T-helper 17 cell (primary cell): ENCODE results near the gene PPM1H. TPM values are rescaled to one million over a fixed set of nuclear protein-coding genes. Genes with fewer than 3 reads are reported as not detected.
"Not testable (repeated sequence)": the region's sequence is repeated elsewhere in the genome, so short reads cannot be mapped to it uniquely, and the experiment has no call there.

Experiments used
- ATAC-seq: fragments of 150-1000 bp; cut with Tn5 transposase; 2 replicates; pipeline ENCODE4 v1.10.0; 2021; ENCODE audit warnings: mild to moderate bottlenecking, moderate library complexity
- DNase-seq, 3 donors: peaks; one replicate each; pipeline versions ENCODE4 v3.0.0 to v3.0.0-alpha.2; 2020 to 2021
- H3K9me3 ChIP-seq: one replicate; pipeline ENCODE4 v1.7.0; 2013; ENCODE audit warnings: low read length, mild to moderate bottlenecking; ENCODE audit not compliant: control insufficient read depth, poor library complexity, severe bottlenecking
- H3K27ac Mint-ChIP-seq: one replicate; pipeline ENCODE4 v1.8.0; 2022; ENCODE audit warnings: mild to moderate bottlenecking, moderate library complexity, mixed read lengths
- H3K27me3 Mint-ChIP-seq: one replicate; pipeline ENCODE4 v1.8.0; 2022; ENCODE audit warnings: mixed read lengths
- H3K36me3 Mint-ChIP-seq: one replicate; pipeline ENCODE4 v1.8.0; 2022; ENCODE audit warnings: low read depth, mixed read lengths
- H3K4me1 Mint-ChIP-seq: one replicate; pipeline ENCODE4 v1.8.0; 2022; ENCODE audit warnings: mild to moderate bottlenecking, mixed read lengths
- H3K4me3 Mint-ChIP-seq: one replicate; pipeline ENCODE4 v1.8.0; 2022; ENCODE audit warnings: mild to moderate bottlenecking, moderate library complexity, mixed read lengths
- total RNA-seq, 4 donors: library from RNA in 2 of 4; stranded (reverse) in 2 of 4; gene quantifications; one replicate each; pipeline ENCODE4 v1.2.3 and lab custom pipeline; 2022 to 2026

The PPM1H gene
- total RNA-seq, 2 donors from 2014 or later = 0.31 TPM; not detected in 1

GRCh38 chr12:62817556-62818271, 117.2 kb downstream of the PPM1H start:
- Mint-ChIP-seq H3K36me3 (peaks cover 2% of the 10 kb centered on the region), H3K27me3 (peaks cover 34% of the 10 kb centered on the region), H3K4me3 (no peak overlapping the region), H3K4me1 (peaks cover 9% of the 10 kb centered on the region), H3K27ac (no peak overlapping the region)
- ATAC-seq (no peak), DNase-seq (no peak)
- no peaks in the 10 kb centered on the region for H3K9me3 ChIP-seq

DNA sequence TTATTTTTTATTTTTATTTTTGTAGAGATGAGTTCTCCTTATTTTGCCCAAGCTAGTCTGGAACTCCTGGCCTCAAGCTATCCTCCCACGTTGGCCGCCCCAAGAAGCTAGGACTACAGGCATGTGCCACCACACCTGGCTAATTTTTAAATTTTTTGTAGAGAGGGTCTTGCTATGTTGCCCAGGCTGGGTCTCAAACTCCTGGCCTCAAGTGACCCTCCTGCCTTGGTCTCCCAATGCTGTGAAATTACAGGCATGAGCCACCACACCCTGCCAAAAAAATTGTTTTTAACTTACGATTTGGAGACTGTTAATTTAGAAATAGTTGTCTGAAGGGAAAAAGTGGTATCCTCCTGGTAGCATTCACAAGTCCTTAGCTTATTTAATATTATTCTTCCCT, 120.7 kb downstream of the PPM1H start:
- DNase-seq (no peak), ATAC-seq (no peak)
- H3K27me3 Mint-ChIP-seq = peaks cover 41% of the 10 kb centered on the region
- peaks cover 9% of the 10 kb centered on the region for H3K4me1 Mint-ChIP-seq
- H3K27ac Mint-ChIP-seq = no peak overlapping the region
- H3K4me3 Mint-ChIP-seq = peak overlapping the region; percentile 25
- H3K36me3 Mint-ChIP-seq = no peaks in the 10 kb centered on the region
- H3K9me3 ChIP-seq = no peaks in the 10 kb centered on the region

GRCh38 chr12:62813031-62813829, 121.7 kb downstream of the PPM1H start:
- H3K4me3 Mint-ChIP-seq = peak overlapping the region; percentile 15
- DNase-seq = no peak
- no peaks in the 10 kb centered on the region for H3K9me3 ChIP-seq
- H3K27me3 Mint-ChIP-seq = peaks cover 41% of the 10 kb centered on the region
- H3K36me3 Mint-ChIP-seq = no peaks in the 10 kb centered on the region
- peak; percentile 45 for ATAC-seq
- H3K27ac Mint-ChIP-seq = no peak overlapping the region
- H3K4me1 Mint-ChIP-seq = peaks cover 13% of the 10 kb centered on the region

DNA sequence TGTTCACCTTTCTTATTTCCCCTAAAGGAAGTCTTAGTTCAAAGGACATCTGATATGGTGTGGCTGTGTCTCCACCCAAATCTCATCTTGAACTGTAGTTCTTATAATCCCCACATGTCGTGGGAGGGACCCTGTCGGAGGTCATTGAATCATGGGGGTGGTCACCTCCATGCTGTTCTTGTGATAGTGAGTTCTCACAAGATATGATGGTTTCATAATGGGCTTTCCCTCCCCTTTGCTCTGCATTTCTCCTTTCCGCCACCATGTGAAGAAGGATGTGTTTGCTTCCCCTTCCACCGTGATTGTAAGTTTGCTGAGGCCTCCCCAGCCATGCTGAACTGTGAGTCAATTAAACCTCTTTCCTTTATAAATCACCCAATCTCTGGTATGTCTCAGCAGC, 123.5 kb downstream of the PPM1H start:
- not testable (repeated sequence) for H3K36me3 Mint-ChIP-seq, H3K27ac Mint-ChIP-seq, ATAC-seq, DNase-seq, H3K9me3 ChIP-seq, H3K4me3 Mint-ChIP-seq
- Mint-ChIP-seq H3K4me1 (peaks cover 10% of the 10 kb centered on the region), H3K27me3 (peaks cover 31% of the 10 kb centered on the region)

- H3K27ac Mint-ChIP-seq = no peak overlapping the region
- no peak for DNase-seq
- no peaks in the 10 kb centered on the region for H3K9me3 ChIP-seq
- no peaks in the 10 kb centered on the region for H3K36me3 Mint-ChIP-seq
- ATAC-seq = no peak
- H3K27me3 Mint-ChIP-seq = peaks cover 28% of the 10 kb centered on the region
- no peak overlapping the region for H3K4me3 Mint-ChIP-seq
- H3K4me1 Mint-ChIP-seq = peaks cover 6% of the 10 kb centered on the region
Observed at GRCh38 chr12:62808166-62808879, 126.6 kb downstream of the PPM1H start.

DNA sequence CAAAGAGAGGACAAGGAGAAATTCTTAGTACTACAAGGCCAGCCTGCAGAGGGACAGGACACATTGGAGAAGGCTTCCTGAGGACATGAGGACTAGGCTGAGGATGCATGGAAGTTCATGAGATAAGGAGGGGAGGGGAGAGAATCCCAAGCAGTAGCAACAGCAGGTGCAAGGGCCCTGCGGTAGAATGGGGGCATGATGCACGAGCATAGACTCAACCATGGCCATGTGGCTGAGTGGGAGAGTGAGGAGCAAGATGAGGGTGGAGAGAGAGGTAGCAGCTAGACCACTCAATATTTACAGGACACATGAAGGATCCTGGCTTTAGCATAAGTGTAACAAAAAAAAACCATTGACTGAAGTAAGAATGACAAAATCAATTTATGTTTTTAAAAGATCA, 128.1 kb downstream of the PPM1H start:
- Mint-ChIP-seq H3K36me3 (peaks cover 2% of the 10 kb centered on the region), H3K4me3 (no peak overlapping the region), H3K27ac (no peak overlapping the region), H3K27me3 (peaks cover 28% of the 10 kb centered on the region), H3K4me1 (peaks cover 4% of the 10 kb centered on the region)
- ATAC-seq (no peak), DNase-seq (no peak)
- no peaks in the 10 kb centered on the region for H3K9me3 ChIP-seq

DNA sequence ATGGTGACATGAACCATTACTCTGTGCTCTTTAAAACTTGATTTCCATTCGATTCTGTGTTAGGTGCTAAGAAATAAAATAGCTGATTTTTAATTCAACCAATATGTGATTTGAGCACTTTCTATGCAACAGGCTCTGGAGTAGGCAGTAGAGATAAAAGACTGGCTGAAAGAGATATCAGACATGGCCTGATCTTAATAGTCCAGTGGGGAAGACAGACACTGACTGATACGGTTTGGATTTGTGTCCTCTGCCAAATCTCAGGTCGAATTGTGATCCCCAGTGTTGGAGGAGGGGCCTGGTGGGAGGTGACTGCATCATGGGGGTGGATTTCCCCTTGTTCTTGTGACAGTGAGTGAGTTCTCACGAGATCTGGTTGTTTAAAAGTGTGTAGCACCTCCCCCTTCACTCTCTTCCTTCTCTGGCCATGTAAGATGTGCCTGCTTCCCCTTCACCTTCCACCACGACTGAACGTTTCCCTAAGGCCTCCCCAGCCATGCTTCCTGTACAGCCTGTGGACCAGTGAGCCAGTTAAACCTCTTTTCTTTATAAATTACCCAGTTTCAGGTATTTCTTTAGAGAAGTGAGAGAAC, 128.6 kb downstream of the PPM1H start:
- ATAC-seq (no peak), DNase-seq (no peak)
- no peak overlapping the region for H3K27ac Mint-ChIP-seq
- peaks cover 4% of the 10 kb centered on the region for H3K4me1 Mint-ChIP-seq
- H3K27me3 Mint-ChIP-seq = peaks cover 24% of the 10 kb centered on the region
- no peaks in the 10 kb centered on the region for H3K9me3 ChIP-seq
- peaks cover 2% of the 10 kb centered on the region for H3K36me3 Mint-ChIP-seq
- no peak overlapping the region for H3K4me3 Mint-ChIP-seq

- Mint-ChIP-seq H3K36me3 (peaks cover 2% of the 10 kb centered on the region), H3K27ac (no peak overlapping the region), H3K27me3 (peaks cover 20% of the 10 kb centered on the region)
Observed at GRCh38 chr12:62805517-62805916, 129.4 kb downstream of the PPM1H start.

DNA sequence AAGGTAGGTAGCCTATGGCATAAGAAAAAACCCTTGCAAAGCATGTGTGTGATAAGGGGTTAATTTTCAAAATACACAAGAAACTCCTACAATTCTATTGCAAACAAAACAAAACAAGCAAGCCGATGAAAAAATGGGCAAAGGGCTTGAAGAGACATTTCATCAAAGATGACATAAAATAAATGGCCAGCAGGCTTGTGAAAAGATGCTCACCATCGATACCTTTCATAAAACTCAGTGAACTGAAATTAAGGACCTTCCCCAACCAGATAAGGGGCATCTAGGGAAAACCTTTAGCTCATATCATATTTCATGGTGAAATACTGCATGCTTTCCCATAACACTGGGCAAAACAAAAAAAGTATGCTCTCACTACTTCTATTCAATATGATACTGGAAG, 131.2 kb downstream of the PPM1H start:
- ATAC-seq = no peak
- Mint-ChIP-seq H3K27me3 (peaks cover 20% of the 10 kb centered on the region), H3K36me3 (peaks cover 2% of the 10 kb centered on the region), H3K4me3 (no peak overlapping the region), H3K27ac (no peak overlapping the region), H3K4me1 (peaks cover 4% of the 10 kb centered on the region)
- no peak for DNase-seq
- H3K9me3 ChIP-seq = no peaks in the 10 kb centered on the region

More at GRCh38 chr12:62805517-62805916, 129.4 kb downstream of the PPM1H start:
- peaks cover 4% of the 10 kb centered on the region for H3K4me1 Mint-ChIP-seq
- H3K9me3 ChIP-seq = no peaks in the 10 kb centered on the region
- H3K4me3 Mint-ChIP-seq = no peak overlapping the region
- DNase-seq (no peak), ATAC-seq (no peak)

DNA sequence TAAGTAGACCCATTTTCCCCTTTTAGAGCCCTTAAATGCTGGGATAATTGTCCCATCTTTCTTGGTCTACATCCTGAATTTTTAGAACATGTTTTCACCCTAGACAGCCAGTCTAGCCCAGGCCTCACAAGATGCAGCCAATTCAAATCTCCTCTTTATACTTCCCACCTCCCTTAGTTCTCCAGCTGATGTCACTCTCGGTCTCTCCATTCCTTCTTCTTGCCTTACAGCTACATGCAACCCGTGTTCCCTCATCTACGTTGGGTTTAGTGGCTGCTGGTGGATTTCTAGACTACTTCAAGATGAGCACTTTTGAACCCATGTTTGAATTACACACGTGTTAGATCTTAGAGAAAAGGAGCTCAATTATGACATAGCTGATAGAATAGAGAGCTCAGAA, 132.0 kb downstream of the PPM1H start:
- no peaks in the 10 kb centered on the region for H3K9me3 ChIP-seq
- H3K27me3 Mint-ChIP-seq = peaks cover 16% of the 10 kb centered on the region
- no peak overlapping the region for H3K4me3 Mint-ChIP-seq
- no peaks in the 10 kb centered on the region for H3K4me1 Mint-ChIP-seq
- no peak for DNase-seq
- peak overlapping the region; percentile 27 for H3K27ac Mint-ChIP-seq
- peaks cover 2% of the 10 kb centered on the region for H3K36me3 Mint-ChIP-seq
- ATAC-seq = no peak

- H3K4me3 Mint-ChIP-seq = no peak overlapping the region
- H3K27me3 Mint-ChIP-seq = peaks cover 23% of the 10 kb centered on the region
- peaks cover 2% of the 10 kb centered on the region for H3K36me3 Mint-ChIP-seq
- no peak overlapping the region for H3K27ac Mint-ChIP-seq
- no peaks in the 10 kb centered on the region for H3K9me3 ChIP-seq
- H3K4me1 Mint-ChIP-seq = no peaks in the 10 kb centered on the region
- no peak for DNase-seq
- ATAC-seq = no peak
Observed at GRCh38 chr12:62802321-62802720, 132.6 kb downstream of the PPM1H start.

DNA sequence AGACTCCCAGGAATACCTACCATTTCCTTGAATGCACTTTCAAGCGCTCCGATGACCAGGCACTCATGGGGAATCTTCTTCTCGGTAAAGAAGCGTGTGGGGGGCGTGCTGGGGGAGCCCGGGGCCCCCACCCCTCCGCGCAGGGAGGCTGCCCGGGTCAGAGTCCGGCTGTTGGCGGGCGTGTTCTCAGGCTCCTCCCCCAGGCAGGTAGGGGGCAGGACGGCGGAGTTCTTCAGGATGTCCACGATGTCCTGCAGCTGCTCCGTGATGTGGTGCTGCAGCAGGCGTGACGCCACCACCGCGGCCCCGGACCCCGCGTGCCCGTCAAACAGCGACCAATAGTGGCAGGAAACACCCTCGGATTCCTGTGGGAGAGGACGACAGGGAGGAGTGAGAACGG, 133.2 kb downstream of the PPM1H start:
- no peaks in the 10 kb centered on the region for H3K9me3 ChIP-seq
- no peak for ATAC-seq

More for the DNA sequence above, 133.2 kb downstream of the PPM1H start:
- H3K4me1 Mint-ChIP-seq = no peaks in the 10 kb centered on the region
- H3K27ac Mint-ChIP-seq = no peak overlapping the region
- peaks cover 28% of the 10 kb centered on the region for H3K27me3 Mint-ChIP-seq
- H3K36me3 Mint-ChIP-seq = peaks cover 2% of the 10 kb centered on the region
- DNase-seq = no peak
- H3K4me3 Mint-ChIP-seq = no peak overlapping the region
